ENCODE measurements around the gene ACVRL1.
A peak's percentile ranks its signal among the peaks of the same experiment; 100 is the strongest.

Gene ACVRL1

GRCh38 chr12:51944608-51945233 lies 37.4 kb downstream of the ACVRL1 start:
- DNase-seq: no peak

GRCh38 chr12:51947246-51947996 lies 40.1 kb downstream of the ACVRL1 start:
- DNase-seq: no peak

GRCh38 chr12:51948066-51948465 lies 40.8 kb downstream of the ACVRL1 start:
- no peak for DNase-seq

GRCh38 chr12:51949342-51950030 lies 42.2 kb downstream of the ACVRL1 start:
- no peak for DNase-seq

- DNase-seq: no peak
Observed at GRCh38 chr12:51950682-51951198, 43.4 kb downstream of the ACVRL1 start.

- peak; percentile 73 to 93 for DNase-seq
Observed at GRCh38 chr12:51951199-51951842, 44.0 kb downstream of the ACVRL1 start, which contains the start of gene ACVR1B. Gene ACVR1B, plus strand, starts transcription at chr12:51951699. Its CDS starts 45 bp downstream, at chr12:51951744.

- DNase-seq: no peak
Observed at GRCh38 chr12:51951843-51952722, 44.8 kb downstream of the ACVRL1 start.

GRCh38 chr12:51953089-51953488 lies 45.8 kb downstream of the ACVRL1 start:
- DNase-seq: no peak

- DNase-seq: no peak
Observed at GRCh38 chr12:51953864-51954263, 46.6 kb downstream of the ACVRL1 start.

- DNase-seq: no peak
Observed at GRCh38 chr12:51954561-51955361, 47.5 kb downstream of the ACVRL1 start.

GRCh38 chr12:51955702-51956101 lies 48.4 kb downstream of the ACVRL1 start:
- no peak for DNase-seq

GRCh38 chr12:51958542-51958941 lies 51.2 kb downstream of the ACVRL1 start:
- no peak for DNase-seq

- no peak for DNase-seq
Observed at GRCh38 chr12:51959211-51959610, 51.9 kb downstream of the ACVRL1 start.

- DNase-seq: no peak
Observed at GRCh38 chr12:51959921-51960320, 52.6 kb downstream of the ACVRL1 start.

- DNase-seq: no peak
Observed at GRCh38 chr12:51960488-51960887, 53.2 kb downstream of the ACVRL1 start.

GRCh38 chr12:51960890-51961289 lies 53.6 kb downstream of the ACVRL1 start:
- DNase-seq: no peak

- DNase-seq: no peak
Observed at GRCh38 chr12:51961834-51962233, 54.5 kb downstream of the ACVRL1 start.

- no peak for DNase-seq
Observed at GRCh38 chr12:51962737-51963136, 55.4 kb downstream of the ACVRL1 start.

- no peak for DNase-seq
Observed at GRCh38 chr12:51963477-51963876, 56.2 kb downstream of the ACVRL1 start.

- no peak for DNase-seq
Observed at GRCh38 chr12:51969643-51970042, 62.3 kb downstream of the ACVRL1 start.

Measured in NCI-H446 (cell line).